ENCODE measurements around the gene ERP27.

The ERP27 gene

DNA sequence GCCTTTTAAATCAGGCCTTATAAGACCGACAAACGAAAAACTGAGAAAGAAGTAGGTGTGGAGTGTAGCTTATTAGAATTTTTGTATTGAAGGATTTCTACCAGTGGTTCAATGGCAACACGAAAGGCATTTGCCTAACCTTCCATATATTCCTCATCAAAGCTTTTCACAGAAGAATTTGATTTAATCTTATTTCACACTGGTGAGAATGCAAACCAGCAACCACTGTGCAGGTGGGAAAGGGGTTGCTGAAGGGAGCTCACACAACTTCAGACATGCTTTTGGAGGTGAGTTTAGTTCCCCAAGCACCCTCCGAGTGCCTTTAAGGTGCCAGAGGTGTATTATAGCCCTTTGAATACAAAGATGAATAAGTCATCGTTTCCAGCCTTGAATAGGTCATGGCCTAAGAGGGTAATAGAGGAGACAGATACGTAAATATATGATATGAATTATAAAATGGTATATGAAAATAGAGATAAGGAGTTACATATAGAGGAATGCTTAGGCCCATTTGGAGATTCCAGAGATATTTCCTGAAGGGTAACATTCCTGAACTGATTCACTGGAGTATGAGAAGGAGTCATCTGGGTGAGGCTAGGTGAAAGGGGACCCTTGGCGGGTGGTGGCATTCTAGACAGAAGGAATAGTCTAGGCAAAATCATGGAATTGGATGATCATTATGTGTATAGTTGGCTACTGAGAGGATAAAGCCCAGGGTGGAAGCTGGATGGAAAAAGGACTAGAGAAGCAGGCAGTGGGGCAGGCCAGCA, 6.4 kb downstream of the ERP27 start:
- DNase-seq, result no peak

DNA sequence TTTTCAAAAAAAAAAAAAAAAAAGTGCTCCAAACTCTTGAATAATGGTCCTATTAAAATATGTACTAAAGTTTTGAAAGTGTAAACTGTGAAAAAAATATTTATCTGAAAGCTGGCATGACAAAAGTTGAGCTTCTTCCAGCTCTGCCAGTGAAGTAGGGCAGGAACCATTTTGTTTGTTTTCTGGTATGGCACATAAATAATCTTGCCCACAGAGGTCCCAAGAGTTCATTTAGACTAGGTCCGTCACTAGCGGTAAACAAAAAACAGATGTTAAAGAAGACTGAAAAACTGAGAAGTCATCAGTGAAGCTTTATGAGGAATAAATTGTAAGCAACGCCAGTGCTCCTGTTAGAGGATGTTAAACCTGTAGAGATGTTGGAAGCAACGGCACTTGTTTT, 7.0 kb downstream of the ERP27 start:
- no peak for DNase-seq

- DNase-seq, result no peak
These were observed 8.0 kb downstream of the ERP27 start for GRCh38 chr12:14930299-14930698.

DNA sequence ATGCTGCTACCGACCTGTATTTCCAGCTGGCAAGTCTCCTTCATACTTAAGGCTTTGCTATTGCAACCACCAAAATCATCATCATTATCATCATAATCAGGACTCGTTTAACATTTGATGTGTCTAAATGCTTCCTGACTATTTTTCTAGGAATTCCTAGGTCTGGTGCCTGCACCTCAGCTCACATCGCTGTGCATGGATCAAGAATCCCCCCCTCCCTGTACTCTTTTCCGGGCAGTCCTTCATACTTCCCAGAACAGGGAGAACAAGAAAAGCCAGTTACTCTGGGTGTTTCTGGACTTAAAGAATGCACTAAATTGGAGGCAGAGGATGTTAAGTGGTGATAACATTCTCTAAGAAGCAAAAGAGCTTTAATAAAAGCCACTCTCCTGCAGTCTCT, 9.4 kb downstream of the ERP27 start:
- DNase-seq, result no peak

DNA sequence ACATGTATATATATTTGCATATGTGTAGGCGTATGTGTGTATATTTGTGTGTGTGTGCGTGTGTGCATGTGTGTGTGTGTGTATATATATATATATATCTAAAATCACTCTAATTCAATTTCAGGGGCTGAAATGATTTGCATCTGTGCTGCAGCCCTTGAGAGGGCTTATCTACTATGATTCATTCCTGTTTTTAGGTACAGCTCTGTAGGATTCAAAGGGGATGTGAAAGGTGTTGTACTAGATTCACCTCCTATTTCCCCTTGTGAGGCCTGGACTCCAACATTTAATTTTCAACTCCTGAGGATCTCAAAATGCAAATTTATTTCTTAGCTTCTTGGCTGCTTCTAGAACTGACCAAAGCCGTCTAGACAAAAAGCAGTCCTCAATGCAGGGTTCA, 11.1 kb downstream of the ERP27 start:
- no peak for DNase-seq

- DNase-seq, result no peak
These were observed 13.8 kb downstream of the ERP27 start for GRCh38 chr12:14924541-14924940.

GRCh38 chr12:14923944-14924343, 14.4 kb downstream of the ERP27 start:
- DNase-seq, result no peak

- DNase-seq, result no peak
These were observed 17.1 kb downstream of the ERP27 start for GRCh38 chr12:14921218-14921617.

GRCh38 chr12:14920475-14921126, 17.7 kb downstream of the ERP27 start:
- no peak for DNase-seq

- no peak for DNase-seq
These were observed 18.9 kb downstream of the ERP27 start for GRCh38 chr12:14919455-14919854.

DNA sequence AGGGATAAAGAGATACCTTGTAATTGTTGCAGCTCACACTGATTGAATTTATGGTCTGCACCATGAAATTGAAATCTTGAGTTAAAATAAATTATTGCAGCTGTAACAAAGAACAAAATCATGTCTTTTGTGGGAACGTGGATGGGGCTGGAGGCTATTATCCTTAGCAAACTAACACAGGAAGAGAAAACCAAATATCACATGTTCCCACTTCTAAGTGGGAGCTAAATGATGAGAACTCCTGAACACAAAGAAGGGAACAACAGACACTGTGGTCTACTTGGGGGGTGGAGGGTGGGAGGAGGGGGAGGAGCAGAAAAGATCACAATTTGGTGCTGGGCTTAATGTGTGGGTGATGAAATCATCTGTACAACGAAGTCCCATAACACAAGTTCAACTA, 22.6 kb downstream of the ERP27 start:
- no peak for DNase-seq

DNA sequence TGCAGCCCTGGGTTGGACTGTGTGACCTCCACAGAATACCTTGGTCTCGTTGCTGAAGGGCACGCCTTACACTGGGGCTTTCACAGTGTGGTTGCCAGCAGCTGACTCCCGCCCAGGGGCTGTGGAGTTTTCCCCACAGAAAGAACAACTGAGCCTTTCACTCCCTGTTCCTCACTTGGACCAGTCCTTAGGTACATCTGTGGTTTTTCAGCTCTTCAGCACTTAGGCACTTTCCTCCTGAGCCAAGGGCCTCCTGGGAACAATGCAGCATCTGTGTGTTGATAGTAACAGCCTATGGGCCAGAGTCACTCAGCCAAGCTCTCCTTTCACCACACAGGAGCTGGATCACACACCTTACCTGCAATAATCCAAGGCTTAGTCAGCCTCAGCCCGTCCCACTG, 25.0 kb downstream of the ERP27 start:
- DNase-seq, result no peak

DNA sequence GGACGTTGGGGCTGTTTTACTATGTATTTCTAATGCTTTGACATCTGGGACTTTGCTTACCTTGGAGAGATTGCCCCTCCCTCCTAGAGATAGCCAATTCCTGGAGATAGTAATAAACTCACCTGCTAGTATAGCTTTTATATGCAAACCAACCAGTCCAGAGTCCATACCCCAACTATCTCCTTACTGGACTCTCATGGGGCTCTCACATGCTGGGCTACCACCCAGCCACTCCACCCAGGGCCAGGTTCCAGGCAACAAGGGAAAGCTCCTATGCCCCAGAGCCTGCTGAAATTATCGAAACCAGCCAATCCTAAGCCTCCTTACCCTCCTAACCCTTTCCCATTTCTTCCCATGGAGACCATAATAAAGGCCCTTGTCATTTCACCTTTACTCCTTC, 27.2 kb downstream of the ERP27 start:
- DNase-seq, result no peak

DNA sequence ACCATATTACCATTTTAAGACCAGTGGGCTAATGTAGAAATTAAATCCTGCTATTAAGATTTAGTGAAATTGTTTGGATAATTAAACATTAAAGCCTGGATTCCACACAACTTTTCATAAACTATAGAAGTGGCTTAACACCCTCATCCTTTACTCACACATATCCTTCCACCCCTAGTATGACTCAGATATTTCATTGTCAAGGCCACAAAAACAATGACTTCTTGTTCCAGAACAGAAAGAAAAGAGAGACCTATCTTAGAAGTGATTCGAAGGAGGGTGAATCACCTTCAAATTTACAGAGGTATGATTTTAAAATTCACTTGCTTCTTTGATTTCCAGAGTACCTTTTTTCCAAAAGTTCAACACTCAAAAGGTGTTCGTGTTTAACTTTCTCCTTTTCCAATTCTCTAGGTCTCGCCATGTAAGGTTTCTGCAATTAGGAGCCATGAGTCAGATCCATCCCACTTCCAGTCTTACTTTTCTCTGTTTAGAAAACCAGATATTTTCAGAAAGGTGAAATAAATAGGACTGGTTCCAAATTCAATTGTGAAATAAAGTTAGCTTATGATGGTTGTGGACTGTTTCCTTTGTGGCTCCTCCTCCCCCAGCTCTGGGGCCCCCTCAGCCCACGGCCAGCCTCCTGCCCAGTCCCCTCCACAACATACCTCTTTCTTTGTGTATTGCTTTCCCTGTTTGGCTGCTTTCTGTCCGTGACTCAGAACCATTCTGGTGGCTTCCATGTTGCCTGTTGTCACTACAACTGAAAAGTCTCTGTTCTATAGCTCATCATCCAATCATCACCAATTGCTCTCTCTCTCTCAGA, 28.0 kb downstream of the ERP27 start:
- no peak for DNase-seq

DNA sequence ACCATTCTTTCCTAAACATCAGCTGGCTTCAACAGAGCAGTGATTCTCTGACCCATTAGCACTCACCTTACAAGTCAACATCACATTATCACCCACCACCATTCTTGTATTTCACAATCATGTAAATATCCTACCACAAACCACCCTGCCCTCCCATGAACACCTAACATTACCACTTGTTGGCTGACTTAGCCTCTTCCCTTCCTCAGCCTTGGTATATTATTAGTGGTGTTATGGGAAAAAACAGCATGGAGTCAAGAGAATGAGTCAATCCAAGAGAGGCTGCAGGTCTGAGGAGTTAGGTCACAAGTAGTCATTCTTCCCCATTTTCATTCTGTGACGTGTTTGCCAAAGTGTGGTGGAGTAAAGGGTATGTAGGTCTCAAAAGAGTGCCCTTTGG, 30.4 kb downstream of the ERP27 start:
- no peak for DNase-seq

- DNase-seq, result no peak
These were observed 32.2 kb downstream of the ERP27 start for GRCh38 chr12:14906114-14906513.

DNA sequence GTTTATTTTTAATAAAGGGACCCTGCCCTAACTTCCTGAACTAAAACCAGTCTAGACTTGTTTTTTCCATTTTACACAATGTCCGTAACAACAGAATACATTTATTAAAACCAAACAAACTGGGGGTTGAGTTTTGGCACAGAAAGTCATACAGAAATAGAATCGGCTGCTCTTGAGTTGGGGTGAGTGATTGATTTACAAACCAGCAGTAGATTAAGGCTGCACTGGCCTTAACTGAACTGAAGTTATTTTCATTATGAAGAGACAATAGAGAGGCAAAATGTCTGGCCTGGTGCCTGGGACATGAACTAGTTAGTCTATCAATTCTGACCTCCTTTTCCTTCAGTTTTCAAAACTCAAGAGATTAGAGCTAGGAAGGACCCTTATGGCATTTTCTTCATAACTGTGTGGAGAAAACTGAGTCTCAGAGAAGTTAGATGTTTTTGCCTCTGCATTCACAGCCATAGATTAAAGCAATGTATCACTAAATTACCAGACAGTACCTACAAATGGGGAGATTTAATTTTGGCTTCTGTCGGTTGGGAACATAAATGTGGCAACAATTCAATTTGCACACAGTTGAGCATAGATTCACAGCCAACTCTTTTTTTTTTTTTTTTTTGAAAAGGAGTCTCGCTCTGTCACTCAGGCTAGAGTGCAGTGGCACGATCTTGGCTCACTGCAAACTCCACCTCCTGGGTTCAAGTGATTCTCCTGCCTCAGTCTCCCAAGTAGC, 32.9 kb downstream of the ERP27 start:
- DNase-seq, result no peak

GRCh38 chr12:14904854-14905253, 33.5 kb downstream of the ERP27 start:
- DNase-seq, result no peak

DNA sequence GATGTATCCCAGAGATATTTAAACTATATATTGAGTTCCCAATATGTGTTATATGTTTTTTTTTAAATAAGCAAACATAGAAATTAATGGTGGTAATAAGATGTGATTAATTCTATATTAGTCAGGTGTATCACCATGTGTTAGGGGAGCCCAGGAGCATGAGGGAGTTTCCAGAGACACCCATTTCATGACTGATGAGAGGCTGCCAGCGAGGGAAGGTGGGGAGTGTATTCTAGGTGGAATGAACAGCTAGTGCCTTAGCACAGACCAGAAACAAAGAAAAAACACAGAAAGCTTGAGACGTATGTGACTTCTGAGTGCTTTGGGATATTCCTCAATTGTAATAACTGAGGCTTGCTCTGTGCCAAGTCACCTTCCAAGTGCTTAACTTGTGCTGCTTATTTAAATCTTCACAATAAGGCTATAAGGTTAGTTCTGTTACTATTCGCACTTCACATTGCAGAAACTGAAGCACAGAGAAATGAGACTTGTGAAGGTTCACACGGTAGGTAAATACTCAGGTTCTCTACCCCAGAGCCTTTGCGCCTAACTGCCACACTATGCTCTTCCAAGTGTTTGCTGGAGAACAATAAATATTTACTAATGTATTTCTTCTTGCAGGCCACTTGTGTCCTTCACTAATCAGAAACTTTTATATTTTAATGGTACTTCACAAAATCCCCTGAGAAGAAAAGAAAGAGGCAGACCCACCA, 34.8 kb downstream of the ERP27 start:
- DNase-seq, result no peak

DNA sequence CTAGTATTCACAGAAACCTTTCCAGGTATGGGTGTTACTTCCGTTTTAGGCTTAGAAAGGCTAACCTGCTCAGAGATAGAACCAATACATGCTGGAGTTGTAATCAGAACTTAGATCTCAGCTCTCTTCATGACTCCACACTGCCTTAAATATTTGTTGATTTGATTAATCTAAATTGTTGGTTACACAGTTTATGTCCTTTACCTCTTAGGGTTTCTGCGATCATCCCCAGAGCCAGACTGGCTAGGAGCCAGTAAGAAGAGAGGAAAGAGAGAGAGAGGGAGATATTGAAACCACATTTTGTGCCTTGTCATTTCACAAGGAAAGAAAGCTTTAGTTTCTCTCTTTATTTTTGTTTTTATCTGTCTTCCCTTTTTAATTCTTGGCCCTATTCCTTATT, 35.9 kb downstream of the ERP27 start:
- DNase-seq, result no peak

- DNase-seq, result no peak
These were observed 37.1 kb downstream of the ERP27 start for GRCh38 chr12:14901228-14901562.

- DNase-seq, result no peak
These were observed 37.7 kb downstream of the ERP27 start for GRCh38 chr12:14900521-14901227.
